H1 (cell line): ENCODE results near the gene KRABD2.

ENCODE experiments used
- CTCF ChIA-PET: fragments of 300-600 bp; sonication (Branson Sonifier 250); formaldehyde crosslinking; loops from one replicate; lab custom pipeline; 2021; ENCODE audit not compliant: partially characterized antibody; lab: Charles Lee
- POLR2A ChIA-PET: fragments of 300-600 bp; sonication (Branson Sonifier 250); formaldehyde crosslinking; loops from one replicate; lab custom pipeline; 2021; ENCODE audit warnings: inconsistent platforms; ENCODE audit not compliant: partially characterized antibody; lab: Charles Lee
- DNase-seq, 2 experiments: peaks; one replicate each; pipeline versions ENCODE4 v3.0.0 to v3.0.0-alpha.2; 2010 to 2022; ENCODE audit warnings: low spot score in 2 of 2, low read depth in 1 of 2, mixed read lengths in 1 of 2
- FAIRE-seq: peaks from 2 replicates; lab custom pipeline; 2011; peaks lifted over from hg19 to GRCh38; lab: Jason Lieb, UNC
- H2AFZ ChIP-seq: 2 replicates; pipeline ENCODE4 v1.8.1; 2012; ENCODE audit warnings: low read length, inconsistent platforms
- H2AK5ac ChIP-seq: 2 replicates; pipeline ENCODE4 v1.6.1; 2013; ENCODE audit warnings: low read depth, low read length
- H2BK120ac ChIP-seq: replicated peaks from 2 replicates; pipeline ENCODE3; 2013; ENCODE audit warnings: low read depth, low read length, inconsistent platforms
- H2BK12ac ChIP-seq: 2 replicates; pipeline ENCODE4 v1.6.1; 2013; ENCODE audit warnings: low read depth, low read length
- H2BK15ac ChIP-seq: 2 replicates; pipeline ENCODE4 v1.6.1; 2013; ENCODE audit warnings: low read length
- H2BK20ac ChIP-seq: 2 replicates; pipeline ENCODE4 v1.6.1; 2013; ENCODE audit warnings: low read length
- H2BK5ac ChIP-seq: 2 replicates; pipeline ENCODE4 v1.6.1; 2013; ENCODE audit warnings: low read depth, low read length
- H3K14ac ChIP-seq: 2 replicates; pipeline ENCODE4 v1.6.1; 2013; ENCODE audit warnings: inconsistent platforms; ENCODE audit not compliant: insufficient read length
- H3K18ac ChIP-seq: 2 replicates; pipeline ENCODE4 v1.6.1; 2013; ENCODE audit warnings: low read length; ENCODE audit errors: extremely low read depth
- H3K23ac ChIP-seq: 2 replicates; pipeline ENCODE4 v1.6.1; 2013; ENCODE audit warnings: inconsistent platforms; ENCODE audit not compliant: insufficient read length
- H3K23me2 ChIP-seq: 2 replicates; pipeline ENCODE4 v1.6.1; 2013; ENCODE audit warnings: low read depth, low read length
- H3K27ac ChIP-seq: 2 replicates; pipeline ENCODE4 v1.6.1; 2011; ENCODE audit warnings: low read depth, low read length, inconsistent platforms
- H3K27me3 ChIP-seq, 4 experiments: replicated peaks in 1 of 4; 1 replicate in 1 of 4; 2 replicates in 3 of 4; pipeline versions ENCODE4 v1.6.1 to v1.8.1; 2011 to 2013; ENCODE audit warnings: low read length in 3 of 4, mild to moderate bottlenecking in 3 of 4, inconsistent platforms in 2 of 4, mixed read lengths in 2 of 4, moderate library complexity in 1 of 4; ENCODE audit not compliant: control insufficient read depth in 3 of 4, insufficient read depth in 3 of 4; ENCODE audit errors: extremely low read depth in 1 of 4
- H3K36me3 ChIP-seq, 4 experiments: 2 replicates each; pipeline versions ENCODE4 v1.6.1 to v1.8.1; 2011 to 2013; ENCODE audit warnings: mild to moderate bottlenecking in 4 of 4, low read length in 3 of 4, moderate library complexity in 2 of 4, control low read depth in 1 of 4, inconsistent platforms in 1 of 4; ENCODE audit not compliant: insufficient read depth in 4 of 4, control insufficient read depth in 2 of 4
- H3K4ac ChIP-seq: replicated peaks from 2 replicates; pipeline ENCODE3; 2013; ENCODE audit warnings: low read length, low read depth, mixed read lengths, inconsistent platforms; ENCODE audit not compliant: insufficient read length
- H3K4me1 ChIP-seq, 4 experiments: replicated peaks in 1 of 4; 1 replicate in 1 of 4; 2 replicates in 3 of 4; pipeline versions ENCODE4 v1.6.1 to v1.8.1; 2011 to 2013; ENCODE audit warnings: low read length in 3 of 4, inconsistent platforms in 2 of 4, mixed read lengths in 1 of 4; ENCODE audit not compliant: insufficient read depth in 4 of 4, control insufficient read depth in 3 of 4
- H3K4me2 ChIP-seq, 2 experiments: 2 replicates each; pipeline versions ENCODE4 v1.6.1 to v1.8.1; 2011 to 2013; ENCODE audit warnings: low read depth in 2 of 2, low read length in 2 of 2, control low read depth in 1 of 2, inconsistent platforms in 1 of 2, mild to moderate bottlenecking in 1 of 2; ENCODE audit not compliant: insufficient read depth in 1 of 2
- H3K4me3 ChIP-seq, 4 experiments: fragments of 200-600, 300-600 bp in 1 of 4; sonication (generic), shearing (Covaris generic), sonication (Bioruptor Twin) in 1 of 4; 2 replicates each; pipeline versions ENCODE4 v1.5.1 to v1.8.1; 2011 to 2016; ENCODE audit warnings: low read length in 4 of 4, low read depth in 3 of 4, control low read depth in 2 of 4, inconsistent platforms in 2 of 4, mild to moderate bottlenecking in 2 of 4, mixed read lengths in 1 of 4, moderate library complexity in 1 of 4; ENCODE audit not compliant: insufficient read depth in 2 of 4; ENCODE audit errors: extremely low read depth in 1 of 4
- H3K56ac ChIP-seq: replicated peaks from 2 replicates; pipeline ENCODE3; 2013; ENCODE audit warnings: low read depth, mild to moderate bottlenecking, mixed read lengths, low read length, inconsistent platforms; ENCODE audit not compliant: insufficient read length
- H3K79me1 ChIP-seq: 2 replicates; pipeline ENCODE4 v1.6.1; 2013; ENCODE audit warnings: low read depth, low read length, control low read depth
- H3K79me2 ChIP-seq, 2 experiments: 2 replicates each; pipeline versions ENCODE4 v1.6.1 to v1.8.1; 2012 to 2013; ENCODE audit warnings: low read length in 2 of 2, mild to moderate bottlenecking in 2 of 2, inconsistent platforms in 1 of 2; ENCODE audit not compliant: insufficient read depth in 2 of 2, control insufficient read depth in 1 of 2
- H3K9ac ChIP-seq, 4 experiments: replicated peaks in 1 of 4; 1 replicate in 1 of 4; 2 replicates in 3 of 4; pipeline versions ENCODE4 v1.6.1 to v1.8.1; 2011 to 2013; ENCODE audit warnings: low read depth in 3 of 4, low read length in 3 of 4, control low read depth in 2 of 4, mild to moderate bottlenecking in 2 of 4, moderate library complexity in 2 of 4, inconsistent platforms in 1 of 4; ENCODE audit errors: extremely low read depth in 1 of 4
- H3K9me3 ChIP-seq, 2 experiments: 2 replicates each; pipeline versions ENCODE4 v1.6.1 to v1.8.1; 2012 to 2013; ENCODE audit warnings: mild to moderate bottlenecking in 2 of 2, moderate library complexity in 2 of 2, control low read depth in 1 of 2, inconsistent platforms in 1 of 2, low read depth in 1 of 2, low read length in 1 of 2, mixed read lengths in 1 of 2; ENCODE audit not compliant: insufficient read depth in 2 of 2
- H4K20me1 ChIP-seq, 2 experiments: replicated peaks in 1 of 2; 2 replicates each; pipeline versions ENCODE3 to v1.8.1; 2011 to 2013; ENCODE audit warnings: inconsistent platforms in 2 of 2, low read length in 2 of 2, mild to moderate bottlenecking in 1 of 2; ENCODE audit not compliant: insufficient read depth in 2 of 2, control insufficient read depth in 1 of 2
- H4K5ac ChIP-seq: 2 replicates; pipeline ENCODE4 v1.6.1; 2013; ENCODE audit warnings: low read length, low read depth, mixed read lengths, inconsistent platforms; ENCODE audit not compliant: insufficient read length
- H4K8ac ChIP-seq: 2 replicates; pipeline ENCODE4 v1.8.0; 2013; ENCODE audit warnings: mild to moderate bottlenecking, moderate library complexity, low read length, inconsistent platforms; ENCODE audit not compliant: insufficient read depth; ENCODE audit errors: extremely low read depth
- H4K91ac ChIP-seq: replicated peaks from 2 replicates; pipeline ENCODE3; 2013; ENCODE audit warnings: low read length, mixed read lengths, inconsistent platforms; ENCODE audit not compliant: insufficient read length
- CEBPB ChIP-seq: IDR thresholded peaks from 2 replicates; pipeline ENCODE4 v1.6.1; 2012; ENCODE audit warnings: low read depth, low read length
- CREB1 ChIP-seq: IDR thresholded peaks from 2 replicates; pipeline ENCODE4 v1.6.1; 2012; ENCODE audit warnings: inconsistent platforms
- HDAC2 ChIP-seq, 2 experiments: fragments of 300-600 bp in 1 of 2; sonication (generic) in 1 of 2; IDR thresholded peaks; 2 replicates each; pipeline ENCODE4 v1.6.1; 2011 to 2012; ENCODE audit warnings: low read depth in 2 of 2, low read length in 2 of 2, mild to moderate bottlenecking in 2 of 2, moderate library complexity in 2 of 2, borderline replicate concordance in 1 of 2, inconsistent platforms in 1 of 2
- JUND ChIP-seq: IDR thresholded peaks from 2 replicates; pipeline ENCODE4 v1.6.1; 2011; ENCODE audit warnings: mild to moderate bottlenecking, improper control_type of control experiment, low read length
- KDM1A ChIP-seq: fragments of 200-600, 300-600 bp; sonication (generic); IDR thresholded peaks from 2 replicates; pipeline ENCODE4 v1.7.1; 2016; ENCODE audit warnings: mild to moderate bottlenecking, low read length, borderline replicate concordance
- MAX ChIP-seq: IDR thresholded peaks from 2 replicates; pipeline ENCODE4 v1.6.1; 2012; ENCODE audit warnings: inconsistent platforms
- NRF1 ChIP-seq: IDR thresholded peaks from 2 replicates; pipeline ENCODE4 v1.6.1; 2011; ENCODE audit warnings: mild to moderate bottlenecking, low read depth, low read length, improper control_type of control experiment
- PHF8 ChIP-seq: fragments of 200-600 bp; sonication (generic); conservative IDR thresholded peaks from 2 replicates; pipeline ENCODE4 v1.7.1; 2012; ENCODE audit warnings: low read depth, mild to moderate bottlenecking, inconsistent platforms, low read length, moderate library complexity
- POU5F1 ChIP-seq: IDR thresholded peaks from 2 replicates; pipeline ENCODE4 v1.6.1; 2011; ENCODE audit warnings: low read depth, mild to moderate bottlenecking, low read length, moderate library complexity
- RFX5 ChIP-seq: IDR thresholded peaks from 2 replicates; pipeline ENCODE4 v1.6.1; 2011; ENCODE audit warnings: low read depth, low read length, improper control_type of control experiment, borderline replicate concordance
- RNF2 ChIP-seq: fragments of 200-900, 300-1000 bp; sonication (generic); IDR thresholded peaks from 2 replicates; pipeline ENCODE4 v1.7.1; 2016; ENCODE audit warnings: borderline replicate concordance, low read depth, mild to moderate bottlenecking, antibody characterized with exemption, low read length; ENCODE audit not compliant: poor library complexity, severe bottlenecking; ENCODE audit errors: missing control alignments
- SIX5 ChIP-seq: IDR thresholded peaks from 2 replicates; pipeline ENCODE4 v1.6.1; 2011; ENCODE audit warnings: mild to moderate bottlenecking, low read depth, low read length
- SP4 ChIP-seq: IDR thresholded peaks from 2 replicates; pipeline ENCODE4 v1.6.1; 2012; ENCODE audit warnings: low read length, inconsistent platforms
- TAF1 ChIP-seq: IDR thresholded peaks from 2 replicates; pipeline ENCODE4 v1.6.1; 2011; ENCODE audit warnings: mild to moderate bottlenecking, low read depth, low read length
- WGBS, 2 experiments: shearing (Covaris generic) in 1 of 2; methylation state at CpG; one replicate each; pipeline versions ENCODE4 v1.1.6 to v1.1.7; 2013 to 2015; ENCODE audit warnings: low lambda C conversion rate in 2 of 2, mixed read lengths in 2 of 2, inconsistent platforms in 1 of 2, low coverage in 1 of 2, missing lambda C conversion rate in 1 of 2; ENCODE audit not compliant: insufficient replicate concordance in 2 of 2, insufficient coverage in 1 of 2, insufficient read length in 1 of 2; ENCODE audit errors: extremely low coverage in 1 of 2, missing lambda C conversion rate in 1 of 2; 5-methylcytosine and 5-hydroxymethylcytosine counted together

KRABD2 gene

DNA sequence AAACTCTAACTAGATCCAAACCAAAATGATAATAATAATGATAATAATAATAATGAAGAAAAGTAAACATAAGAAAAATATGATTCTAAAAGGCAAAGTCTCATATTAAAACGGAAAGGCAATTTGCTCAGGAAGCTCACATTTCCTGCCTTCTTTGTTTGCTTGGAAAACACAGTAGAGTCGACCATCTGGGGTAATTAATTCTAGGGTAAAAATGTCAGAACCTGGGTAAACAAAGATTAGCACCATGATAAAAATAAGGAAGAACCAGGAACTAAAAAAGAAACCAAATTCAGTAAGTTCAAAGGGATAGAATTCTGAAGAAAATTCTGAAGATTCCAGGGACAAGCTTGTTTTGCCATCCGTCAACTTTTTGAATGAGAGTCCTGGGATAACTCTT, 16.2 kb downstream of the KRABD2 start:
- Histone ChIP-seq H3K18ac (no peak overlapping the region), H3K4me2 (no peak overlapping the region), H2BK15ac (no peak overlapping the region), H4K8ac (no peak overlapping the region), H4K20me1 (no peaks in the 10 kb centered on the region), H3K79me2 (no peaks in the 10 kb centered on the region), H3K79me1 (no peaks in the 10 kb centered on the region), H3K27me3 (no peaks in the 10 kb centered on the region), H3K4me3 (no peak overlapping the region), H3K4ac (no peak overlapping the region), H3K56ac (no peak overlapping the region), H2AFZ (no peak overlapping the region), H3K9me3 (no peaks in the 10 kb centered on the region), H3K23me2 (no peaks in the 10 kb centered on the region; the same call in 1 of the 2 replicates), H2AK5ac (no peak overlapping the region), H3K4me1 (peaks cover 0 to 5% (median 1%) of the 10 kb centered on the region in 4 experiments; a peak in 1 of 7 replicates), H2BK5ac (no peak overlapping the region), H4K5ac (no peak overlapping the region), H4K91ac (no peak overlapping the region), H3K27ac (no peak overlapping the region), H3K23ac (no peak overlapping the region), H2BK12ac (no peak overlapping the region), H2BK20ac (no peak overlapping the region), H3K9ac (no peak overlapping the region), H3K36me3 (no peaks in the 10 kb centered on the region), H2BK120ac (no peak overlapping the region), H3K14ac (no peak overlapping the region)
- DNase-seq = no peak
- no peak for FAIRE-seq
- POLR2A ChIA-PET = interaction anchor here (1.3 to 4.0 kb wide), 7 partner anchors 17 to 112 kb away, joined by 4 to 36 read pairs (median 10); partner anchors contain the start of genes CTC1, KRABD2, PFAS and RPL26
- CTCF ChIA-PET = interaction anchor here (1.0 to 2.3 kb wide), 3 partner anchors 16 to 39 kb away, joined by 3 to 8 read pairs (median 5); partner anchors contain the start of gene KRABD2
- 79% methylated on average over 3 of the region's 3 CpGs; no CpG with 5 or more reads in 1 of the 2 experiments for WGBS, 2 experiments
- TF ChIP-seq NRF1 (no peak), RNF2 (no peak), JUND (no peak), POU5F1 (no peak), HDAC2 (IDR thresholded peaks at IDR 0.05; ENCODE audit: borderline replicate concordance in 1 of 2, low read depth in 2 of 2, low read length in 2 of 2) (no peak), MAX (no peak), CEBPB (no peak), SP4 (no peak), CREB1 (no peak), PHF8 (no peak), TAF1 (no peak), RFX5 (no peak), KDM1A (no peak), SIX5 (no peak)
